ENCODE results near the gene ABLIM1. TPM values are rescaled to one million over a fixed set of nuclear protein-coding genes. Genes with fewer than 3 reads are reported as not detected.

Gene ABLIM1
- total RNA-seq, 6 donors from 2014 or later: 92.2 to 153 (median 131) TPM

- peaks cover 14 to 24% (median 24%) of the 10 kb centered on the region in 4 donors for H3K4me1 ChIP-seq
- TF ChIP-seq POLR2A (IDR thresholded peaks at IDR 0.05) (no peak), POLR2AphosphoS5 (IDR thresholded peaks at IDR 0.05) (no peak), CTCF (IDR thresholded peaks at IDR 0.05) (no peak)
Measured at GRCh38 chr10:114638821-114639625, 19.1 kb downstream of the ABLIM1 start.

GRCh38 chr10:114635797-114636550, 22.1 kb downstream of the ABLIM1 start:
- WGBS, 2 donors: 78 to 88% methylated on average over 6 of the region's 6 CpGs
- ATAC-seq (ENCODE audit: low FRiP score in 2 of 2) (no peak), DNase-seq (no peak)
- TF ChIP-seq POLR2AphosphoS5 (IDR thresholded peaks at IDR 0.05) (no peak), CTCF (IDR thresholded peaks at IDR 0.05) (no peak), EP300 (IDR thresholded peaks at IDR 0.05) (no peak), POLR2A (IDR thresholded peaks at IDR 0.05) (no peak)
- Histone ChIP-seq H3K27ac (peak overlapping the region; percentile 45 to 62 (median 56)), H3K36me3 (no peaks in the 10 kb centered on the region), H3K9me3 (no peaks in the 10 kb centered on the region), H3K4me1 (peaks cover 27 to 44% (median 42%) of the 10 kb centered on the region in 4 donors), H3K27me3 (no peaks in the 10 kb centered on the region), H3K4me3 (no peak overlapping the region)

More at GRCh38 chr10:114638821-114639625, 19.1 kb downstream of the ABLIM1 start:
- 61 to 64% methylated on average over 8 of the region's 8 CpGs for WGBS, 2 donors
- ATAC-seq (ENCODE audit: low FRiP score in 2 of 2): no peak
- Histone ChIP-seq H3K9me3 (no peaks in the 10 kb centered on the region), H3K4me3 (no peak overlapping the region), H3K36me3 (no peaks in the 10 kb centered on the region), H3K27ac (no peak overlapping the region), H3K27me3 (no peaks in the 10 kb centered on the region)
- DNase-seq: no peak

GRCh38 chr10:114635101-114635500, 23.0 kb downstream of the ABLIM1 start:
- no peak for TF ChIP-seq POLR2A (IDR thresholded peaks at IDR 0.05)
- no peak for TF ChIP-seq POLR2AphosphoS5 (IDR thresholded peaks at IDR 0.05)
- TF ChIP-seq EP300 (IDR thresholded peaks at IDR 0.05): no peak
- TF ChIP-seq CTCF (IDR thresholded peaks at IDR 0.05): no peak
- WGBS, 2 donors: 39 to 57% methylated on average over 7 of the region's 7 CpGs
- Histone ChIP-seq H3K36me3 (no peaks in the 10 kb centered on the region), H3K27me3 (no peaks in the 10 kb centered on the region), H3K4me1 (peaks cover 28 to 45% (median 43%) of the 10 kb centered on the region in 4 donors), H3K9me3 (no peaks in the 10 kb centered on the region), H3K27ac (peak overlapping the region; percentile 45 to 62 (median 56)), H3K4me3 (no peak overlapping the region)
- no peak for DNase-seq
- ATAC-seq (ENCODE audit: low FRiP score in 2 of 2): no peak

- WGBS, 2 donors: 48 to 49% methylated on average over 4 of the region's 4 CpGs
- peak in 1 of 4 donors; percentile 43 for TF ChIP-seq EP300 (IDR thresholded peaks at IDR 0.05)
- no peak for TF ChIP-seq POLR2AphosphoS5 (IDR thresholded peaks at IDR 0.05)
- H3K4me1 ChIP-seq: peaks cover 28 to 45% (median 43%) of the 10 kb centered on the region in 4 donors
- DNase-seq: peak in 1 of 2 donors; percentile 78
- H3K36me3 ChIP-seq: no peaks in the 10 kb centered on the region
- H3K27me3 ChIP-seq: no peaks in the 10 kb centered on the region
- H3K27ac ChIP-seq: peak overlapping the region; percentile 45 to 81 (median 56)
- H3K4me3 ChIP-seq: no peak overlapping the region
- no peaks in the 10 kb centered on the region for H3K9me3 ChIP-seq
- ATAC-seq (ENCODE audit: low FRiP score in 2 of 2): peak; percentile 77 to 82
Measured at GRCh38 chr10:114634609-114634979, 23.5 kb downstream of the ABLIM1 start.
